ENCODE results near the gene TRIM45. TPM values are rescaled to one million over a fixed set of nuclear protein-coding genes. Genes with fewer than 3 reads are reported as not detected.

TRIM45 gene
- total and polyA plus RNA-seq, 7 donors, result 3.3 to 25.4 (median 10.9) TPM

- no peaks in the 10 kb centered on the region for H3K36me3 ChIP-seq (ENCODE audit: insufficient read depth in 1 of 2, low read depth in 1 of 2)
- ATAC-seq, result no peak
- DNase-seq, result no peak
- no peak for TF ChIP-seq CTCF (IDR thresholded peaks at IDR 0.05)
- H3K4me1 ChIP-seq, result no peaks in the 10 kb centered on the region
- 76 to 92% (median 86%) methylated on average over 3 of the region's 3 CpGs for WGBS, 3 donors
- no peak overlapping the region for H3K4me3 ChIP-seq
- intact Hi-C loops (cut with DNase I), result no loop called here
- no peaks in the 10 kb centered on the region for H3K9me3 ChIP-seq
- H3K27me3 ChIP-seq (ENCODE audit: insufficient read depth in 3 of 3, low read length in 2 of 3), result no peaks in the 10 kb centered on the region
- no peak overlapping the region for H3K27ac ChIP-seq
Observed at GRCh38 chr1:117137281-117137855, 15.8 kb upstream of the TRIM45 start.

DNA sequence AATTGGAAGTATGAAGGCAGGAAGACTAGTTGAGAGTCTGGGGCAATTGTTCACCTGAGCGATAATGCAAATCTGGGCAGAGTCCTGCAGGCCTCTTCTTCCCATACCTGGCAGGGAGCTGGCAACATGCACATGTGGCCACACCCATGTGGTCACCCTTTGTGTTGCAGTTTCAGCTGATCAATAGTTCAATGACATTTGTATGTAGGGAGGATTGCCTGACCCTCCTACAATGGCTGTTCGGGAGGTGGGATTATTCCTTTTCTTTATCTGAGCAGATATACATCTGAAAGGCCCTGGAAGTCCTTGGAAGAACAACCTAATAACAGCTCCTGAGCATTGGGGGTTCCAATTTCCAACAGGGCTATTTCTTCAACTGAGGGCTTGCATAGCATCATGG, 15.2 kb upstream of the TRIM45 start:
- no peak for TF ChIP-seq CTCF (IDR thresholded peaks at IDR 0.05)
- Histone ChIP-seq H3K4me1 (no peaks in the 10 kb centered on the region), H3K36me3 (ENCODE audit: insufficient read depth in 1 of 2, low read depth in 1 of 2) (no peaks in the 10 kb centered on the region), H3K27me3 (ENCODE audit: insufficient read depth in 3 of 3, low read length in 2 of 3) (no peaks in the 10 kb centered on the region), H3K4me3 (no peak overlapping the region), H3K9me3 (no peaks in the 10 kb centered on the region), H3K27ac (no peak overlapping the region)
- no peak for DNase-seq
- no peak for ATAC-seq
- 41 to 73% (median 62%) methylated on average over 2 of the region's 2 CpGs for WGBS, 3 donors
- intact Hi-C loops (cut with DNase I), result no loop called here

- Histone ChIP-seq H3K9me3 (no peaks in the 10 kb centered on the region), H3K36me3 (ENCODE audit: insufficient read depth in 1 of 2, low read depth in 1 of 2) (no peaks in the 10 kb centered on the region), H3K4me1 (no peaks in the 10 kb centered on the region), H3K4me3 (no peak overlapping the region), H3K27ac (no peak overlapping the region), H3K27me3 (ENCODE audit: insufficient read depth in 3 of 3, low read length in 2 of 3) (no peaks in the 10 kb centered on the region)
- 74 to 83% (median 79%) methylated on average over 2 of the region's 2 CpGs for WGBS, 3 donors
- TF ChIP-seq CTCF (IDR thresholded peaks at IDR 0.05), result no peak
- intact Hi-C loops (cut with DNase I), result no loop called here
- ATAC-seq (no peak), DNase-seq (no peak)
Observed at GRCh38 chr1:117135329-117135728, 13.8 kb upstream of the TRIM45 start.

DNA sequence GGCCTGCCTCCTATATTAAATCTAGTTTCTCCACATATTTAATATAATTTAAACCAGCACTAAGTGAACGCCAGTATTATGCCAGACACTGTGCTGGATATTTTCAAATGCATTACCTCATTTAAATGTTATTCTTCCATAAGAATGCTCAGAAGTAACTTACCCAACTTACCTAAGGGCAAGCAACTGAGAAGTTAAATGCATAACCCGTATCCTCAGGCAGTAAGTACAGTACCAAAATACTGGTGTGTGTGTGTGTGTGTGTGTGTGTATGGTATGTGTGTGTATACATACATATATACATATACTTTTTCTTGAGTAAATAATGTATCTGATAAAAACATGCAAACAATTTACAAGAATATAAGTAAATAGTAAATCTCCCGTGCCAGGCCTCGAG, 9.0 kb upstream of the TRIM45 start:
- Histone ChIP-seq H3K36me3 (ENCODE audit: insufficient read depth in 1 of 2, low read depth in 1 of 2) (no peaks in the 10 kb centered on the region), H3K9me3 (no peaks in the 10 kb centered on the region), H3K4me1 (peaks cover 14% of the 10 kb centered on the region), H3K4me3 (no peak overlapping the region), H3K27ac (no peak overlapping the region), H3K27me3 (ENCODE audit: insufficient read depth in 3 of 3, low read length in 2 of 3) (no peaks in the 10 kb centered on the region)
- 84 to 94% (median 86%) methylated on average over 4 of the region's 4 CpGs for WGBS, 3 donors
- intact Hi-C loops (cut with DNase I), result no loop called here
- DNase-seq, result no peak
- TF ChIP-seq CTCF (IDR thresholded peaks at IDR 0.05), result no peak
- ATAC-seq, result no peak
